Epidermal melanocyte (primary cell): Measurements from ENCODE around the gene ITGA11.

ENCODE experiments used
- DNase-seq: peaks from one replicate; pipeline ENCODE4 v3.0.0; 2011; ENCODE audit warnings: low spot score; ENCODE audit not compliant: insufficient read length

The ITGA11 gene

DNA sequence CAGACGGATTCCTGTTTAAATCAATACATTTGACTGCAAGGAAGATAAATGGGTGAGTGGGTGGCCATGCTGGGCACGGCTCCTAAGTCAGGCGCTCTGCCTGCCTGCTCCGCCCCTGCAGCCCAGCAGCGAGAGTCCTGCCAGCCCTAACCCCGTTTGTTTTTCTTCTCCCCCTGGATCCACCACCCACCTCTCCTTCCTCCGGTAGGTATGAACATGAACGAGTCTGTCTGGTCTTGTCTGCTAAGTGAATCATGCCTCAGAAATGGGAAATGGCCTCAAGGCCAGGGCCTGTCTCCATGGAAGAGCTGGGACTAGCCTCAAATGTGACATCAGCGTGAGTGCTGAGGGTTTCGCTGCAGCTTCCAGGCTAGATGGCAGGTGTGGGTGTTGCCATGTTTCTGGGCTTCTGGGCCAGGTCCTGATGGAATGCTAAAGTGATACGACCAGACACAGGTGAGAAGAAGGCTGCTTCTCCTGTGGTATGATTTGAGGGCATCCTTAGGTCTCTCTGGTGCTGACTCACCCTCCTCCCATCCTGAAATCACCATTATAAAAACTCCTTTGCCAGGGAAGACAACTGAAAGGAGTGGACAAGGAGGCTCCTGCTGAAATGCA is 160.0 kb downstream of the ITGA11 start:
- peak; percentile 31 for DNase-seq

DNA sequence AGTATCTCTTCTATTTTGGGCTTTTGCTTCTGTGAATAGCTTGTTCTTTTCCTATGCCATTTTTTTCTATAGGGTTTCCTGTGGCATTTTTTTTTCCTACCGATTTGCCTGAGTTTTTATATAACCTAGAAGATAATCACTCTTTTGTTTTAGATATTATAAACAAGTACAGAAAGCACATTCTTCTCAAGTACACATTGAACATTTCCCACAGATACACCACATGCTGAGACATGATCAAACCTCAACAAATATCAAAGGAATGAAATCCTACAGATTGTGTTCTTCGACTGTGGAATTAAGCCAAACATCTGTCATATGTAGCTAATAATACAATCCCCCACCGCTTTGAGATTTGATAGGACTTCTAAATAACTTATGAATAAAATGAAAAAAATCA is 163.6 kb downstream of the ITGA11 start:
- no peak for DNase-seq

DNA sequence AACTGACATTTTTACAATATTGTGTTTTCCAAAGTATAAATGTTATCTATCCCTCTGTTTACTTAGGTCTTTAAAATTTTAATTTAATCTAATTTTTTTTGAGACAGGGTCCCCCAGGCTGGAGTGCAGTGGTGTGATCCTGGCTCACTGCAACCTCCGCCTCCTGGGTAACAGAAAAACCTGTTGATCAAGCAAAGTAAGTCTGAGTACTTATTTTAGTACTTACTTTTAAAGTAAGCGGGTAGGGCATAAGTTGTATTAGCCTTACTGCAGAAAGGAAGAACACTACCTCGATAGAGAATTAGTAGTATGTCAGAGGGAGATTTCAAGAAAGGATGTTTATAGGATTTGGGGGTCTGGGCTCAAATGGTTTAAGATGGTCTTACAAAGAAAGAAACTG is 166.3 kb downstream of the ITGA11 start:
- no peak for DNase-seq

DNA sequence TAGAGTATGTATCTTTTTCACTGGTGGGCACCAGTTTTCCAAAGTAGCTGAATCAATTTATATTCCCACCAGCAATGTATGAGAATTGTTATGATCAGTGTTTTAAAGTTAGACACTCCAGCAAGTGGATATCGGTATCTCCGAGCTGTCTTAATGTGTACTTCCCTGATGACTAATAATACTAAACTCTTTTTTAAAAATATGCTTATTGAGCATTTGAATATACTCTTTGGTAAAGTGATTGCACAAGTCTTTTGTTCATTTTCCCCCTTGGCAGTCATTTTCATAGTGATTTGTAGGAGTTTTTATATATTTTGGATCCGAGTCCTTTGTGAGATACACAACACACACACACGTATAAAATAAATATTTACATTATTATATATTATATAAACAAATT is 166.9 kb downstream of the ITGA11 start:
- DNase-seq = no peak

DNA sequence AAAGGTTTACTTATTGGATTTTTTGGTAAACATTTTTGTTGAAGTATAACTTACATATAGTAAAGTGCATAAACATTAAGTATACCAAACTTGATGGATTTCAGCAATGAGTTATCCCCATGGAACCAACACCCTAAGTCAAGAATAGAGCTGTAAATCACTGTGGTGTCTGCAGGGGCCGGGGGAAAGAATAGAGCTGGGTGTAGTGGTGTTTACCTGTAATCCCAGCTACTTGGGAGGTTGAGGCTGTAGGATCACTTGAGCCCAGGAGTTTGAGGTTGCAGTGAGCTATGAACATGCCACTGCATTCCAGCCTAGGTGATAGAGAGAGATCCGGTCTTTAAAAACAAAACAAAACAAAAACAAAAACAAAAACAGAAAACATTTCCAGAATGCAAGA is 167.7 kb downstream of the ITGA11 start:
- no peak for DNase-seq

DNA sequence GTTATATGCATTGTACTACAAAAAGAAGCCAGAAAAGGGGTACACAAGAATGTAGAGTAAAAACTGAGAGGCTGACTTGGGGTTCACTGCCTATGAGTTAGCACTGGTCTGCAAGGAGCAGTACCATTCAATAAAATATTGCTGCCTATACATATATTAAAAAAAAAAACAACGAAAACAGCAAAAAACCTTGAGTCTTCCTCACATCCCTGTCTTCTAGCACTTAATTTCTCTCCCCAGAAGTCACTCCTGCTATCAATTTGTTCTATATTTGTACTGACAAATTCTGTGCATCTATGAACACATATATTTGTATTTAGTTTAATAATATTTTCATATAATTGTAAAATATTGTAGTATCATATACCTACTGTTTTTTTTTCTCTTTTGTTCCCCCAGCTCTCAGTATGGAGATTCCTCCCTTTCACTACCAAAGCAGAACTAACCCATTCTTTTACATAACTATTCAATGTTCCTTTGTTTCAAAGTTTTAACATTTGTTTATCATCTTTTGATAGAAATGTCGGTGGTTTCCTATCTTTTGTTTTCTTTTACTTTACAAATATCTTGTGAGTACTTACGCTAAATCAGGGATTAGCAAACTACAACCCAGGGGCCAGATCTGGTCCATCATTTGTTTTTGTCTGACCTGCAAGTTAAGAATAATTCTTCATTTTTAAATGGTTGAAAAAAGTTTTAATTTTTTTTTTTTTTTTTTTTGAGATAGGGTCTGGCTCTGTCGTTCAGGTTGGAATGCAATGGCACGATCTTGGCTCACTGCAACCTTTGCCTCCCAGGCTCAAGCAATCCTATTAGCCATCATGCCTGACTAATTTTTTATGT is 169.2 kb downstream of the ITGA11 start:
- DNase-seq = no peak

DNA sequence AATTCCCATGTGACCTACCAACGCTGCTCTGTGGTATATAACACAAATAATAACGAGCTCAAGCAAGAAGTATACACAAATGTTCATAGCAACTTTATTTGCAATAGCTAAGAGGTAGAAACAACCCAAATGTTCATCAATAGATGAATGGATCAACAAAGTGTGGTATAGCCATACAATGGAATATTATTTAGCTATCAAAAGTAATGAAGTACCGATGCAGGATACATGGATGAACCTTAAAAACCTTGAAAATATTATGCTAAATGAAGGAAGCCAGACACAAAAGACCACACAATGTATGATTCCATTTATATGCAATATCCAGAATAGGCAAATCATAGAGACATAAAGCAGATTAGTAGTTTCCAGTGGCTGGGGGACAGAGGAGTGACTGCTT is 170.0 kb downstream of the ITGA11 start:
- DNase-seq = no peak

DNA sequence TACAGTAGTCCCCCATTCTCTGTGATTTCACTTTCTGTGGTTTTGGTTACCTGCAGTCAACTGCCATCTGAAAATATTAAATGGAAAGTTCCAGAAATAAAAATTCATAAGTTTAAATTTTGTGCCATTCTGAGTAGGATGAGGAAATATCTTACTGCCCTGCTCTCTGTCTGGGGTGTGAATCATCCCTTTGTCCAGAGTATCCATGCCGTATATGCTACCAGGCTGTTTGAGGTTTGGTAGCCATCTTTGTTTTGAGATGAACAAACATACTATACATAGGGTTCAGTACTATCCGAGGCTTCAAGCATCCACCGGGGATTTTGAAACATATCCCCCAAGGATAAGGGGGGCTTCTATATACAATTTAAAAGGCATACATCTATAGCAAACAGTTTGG is 170.7 kb downstream of the ITGA11 start:
- no peak for DNase-seq

DNA sequence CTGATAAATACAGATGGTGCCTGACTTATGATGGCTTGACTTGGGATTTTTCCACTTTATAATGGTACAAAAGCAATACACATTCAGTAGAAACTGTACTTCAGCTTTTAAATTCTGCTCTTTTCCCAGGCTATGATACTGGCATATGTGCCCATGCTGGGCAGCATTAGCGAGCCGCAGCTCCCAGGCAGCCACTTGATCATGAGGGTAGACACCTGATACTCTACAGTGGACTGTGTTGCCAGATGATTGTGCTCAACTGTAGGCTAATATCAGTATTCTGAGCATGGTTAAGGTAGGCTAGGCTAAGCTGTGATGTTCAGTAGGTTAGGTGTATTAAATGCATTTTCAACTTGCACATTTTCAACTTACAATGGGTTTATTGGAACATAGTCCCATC is 172.1 kb downstream of the ITGA11 start:
- DNase-seq = no peak

DNA sequence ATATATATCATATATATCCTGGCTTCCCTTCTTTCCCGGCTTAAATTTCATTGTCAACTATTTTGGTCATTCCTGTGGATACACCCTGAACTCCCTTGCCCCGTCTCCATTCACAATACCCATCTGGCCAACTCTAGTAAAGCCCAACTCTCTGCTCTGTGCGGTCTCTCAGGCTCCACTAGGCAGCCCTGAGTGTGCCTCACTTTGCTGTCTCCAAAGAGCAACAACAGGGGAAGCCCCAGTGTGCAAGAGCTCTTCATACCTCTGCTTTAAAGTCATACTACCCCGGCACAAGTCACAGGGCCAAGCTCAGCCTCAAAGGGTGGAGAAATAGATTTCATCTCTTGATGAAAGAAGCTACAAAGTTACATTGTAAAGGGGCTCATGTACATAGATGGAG is 173.3 kb downstream of the ITGA11 start:
- no peak for DNase-seq

DNA sequence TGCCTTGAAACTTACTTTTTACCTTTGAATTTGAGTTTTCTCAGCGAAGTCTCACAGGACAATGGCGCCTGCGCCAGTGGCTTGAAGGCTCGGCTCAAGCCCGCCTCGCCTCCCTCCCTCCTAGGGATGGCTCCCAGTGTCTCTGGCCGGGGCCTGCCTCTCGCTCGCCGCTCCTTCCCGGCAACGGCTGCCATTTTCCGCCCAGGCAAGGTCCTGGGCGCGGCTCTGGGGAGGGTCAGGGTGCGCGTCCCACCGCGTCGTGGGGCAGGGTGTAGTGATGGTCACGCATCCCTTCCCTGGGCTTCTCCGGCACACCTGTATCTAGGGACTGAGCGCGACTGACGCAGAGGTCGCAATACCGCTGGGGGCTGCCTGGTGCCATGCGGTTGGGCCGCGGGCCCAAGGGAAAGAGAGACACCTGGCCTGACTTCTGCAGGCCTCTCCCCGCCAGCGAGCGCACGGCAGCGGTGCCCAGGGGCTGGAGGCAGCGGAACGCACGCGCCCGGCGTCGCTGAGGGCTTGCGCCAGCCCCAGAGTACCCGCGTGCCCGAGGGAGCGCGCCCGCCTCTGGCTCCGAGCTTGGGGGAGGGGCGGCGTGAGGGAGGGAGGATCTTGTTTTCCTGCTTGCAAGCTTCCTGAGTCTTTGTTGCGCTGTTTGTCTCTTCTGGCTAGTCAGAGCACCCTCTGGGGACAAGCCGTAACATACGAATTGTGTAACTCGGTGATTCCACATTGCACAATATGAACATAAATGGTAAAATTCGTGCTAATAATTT is 175.1 kb downstream of the ITGA11 start:
- DNase-seq = peak; percentile 73

DNA sequence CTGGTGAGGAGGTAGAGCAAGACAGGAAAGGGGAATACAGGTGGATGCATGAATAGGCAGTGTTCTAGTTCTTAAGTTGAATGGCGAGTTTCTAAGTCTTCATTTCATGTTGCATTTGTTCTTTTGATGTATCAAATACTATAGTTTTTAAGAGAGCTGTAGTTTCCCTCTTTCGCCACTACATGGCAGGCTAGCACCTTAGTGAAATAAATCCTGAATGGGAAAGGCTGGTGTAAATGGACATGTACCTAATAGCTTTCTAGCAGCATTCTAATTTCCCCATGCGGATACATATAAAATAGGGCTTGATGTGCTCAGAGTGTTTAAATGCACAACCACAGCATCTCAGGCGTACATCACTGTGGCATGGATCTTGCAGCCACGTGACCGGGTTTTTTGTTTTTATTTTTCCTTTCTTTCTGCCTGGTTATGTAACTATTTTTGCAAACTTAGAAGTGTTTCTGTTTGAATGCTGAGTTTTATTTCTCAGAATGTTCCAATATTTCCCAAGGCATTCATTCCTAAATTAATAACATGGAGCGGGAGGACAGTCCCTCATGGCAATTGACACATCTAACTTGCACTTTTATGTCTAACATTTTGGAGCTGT is 178.9 kb downstream of the ITGA11 start:
- DNase-seq = peak; percentile 78

DNA sequence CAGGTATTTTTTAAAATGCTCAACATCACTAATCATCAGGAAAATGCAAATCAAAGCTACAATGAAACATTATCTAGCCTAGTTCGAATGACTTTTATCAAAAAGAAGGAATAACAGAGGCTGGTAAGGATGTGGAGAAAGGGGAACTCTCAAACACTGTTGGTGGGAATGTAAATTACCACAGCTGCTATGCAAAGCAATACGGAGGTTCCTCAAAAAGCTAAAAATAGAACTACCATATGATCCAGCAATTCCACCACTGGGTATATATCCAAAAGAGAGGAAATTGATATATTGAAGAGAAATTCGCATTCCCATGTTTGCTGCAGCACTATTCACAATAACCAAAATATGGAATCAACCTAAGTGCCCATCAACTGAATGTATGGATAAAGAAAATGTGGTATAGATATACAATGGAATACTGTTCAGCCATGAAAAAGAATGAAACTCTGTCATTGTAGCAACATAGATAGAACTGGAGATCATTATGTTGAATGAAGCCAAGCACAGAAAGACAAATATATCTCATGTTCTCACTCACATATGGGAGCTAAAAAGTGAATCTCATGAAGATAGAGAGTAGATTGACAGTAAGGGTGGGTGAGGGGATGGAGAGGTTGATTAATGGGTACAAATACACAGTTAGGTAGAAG is 182.8 kb downstream of the ITGA11 start:
- no peak for DNase-seq
